GM18858 (cell line): Measurements from ENCODE around the gene ASCL1.

ENCODE experiments used
- ATAC-seq: cut with Tn5 transposase; IDR thresholded peaks from one replicate; pipeline ENCODE4 v1.9.1; 2021; ENCODE audit not compliant: unreplicated experiment

Gene ASCL1

GRCh38 chr12:102950950-102951619 lies 6.4 kb upstream of the ASCL1 start:
- no peak for ATAC-seq

- ATAC-seq = no peak
These were observed 5.6 kb upstream of the ASCL1 start for GRCh38 chr12:102951841-102952240.

GRCh38 chr12:102953221-102953620 lies 4.3 kb upstream of the ASCL1 start:
- no peak for ATAC-seq

GRCh38 chr12:102954134-102954533 lies 3.3 kb upstream of the ASCL1 start:
- ATAC-seq = no peak

- ATAC-seq = no peak
These were observed 1.3 kb upstream of the ASCL1 start for GRCh38 chr12:102955926-102956737.

GRCh38 chr12:102956738-102957327 lies 641 bp upstream of the ASCL1 start:
- ATAC-seq = no peak

- ATAC-seq = no peak
These were observed 777 bp downstream of the ASCL1 start for GRCh38 chr12:102958073-102958829.

GRCh38 chr12:102958830-102959176 lies 1.3 kb downstream of the ASCL1 start:
- no peak for ATAC-seq

- no peak for ATAC-seq
These were observed 1.9 kb downstream of the ASCL1 start for GRCh38 chr12:102959391-102959790.

GRCh38 chr12:102960766-102961465 lies 3.4 kb downstream of the ASCL1 start:
- ATAC-seq = no peak

GRCh38 chr12:102961466-102961855 lies 4.0 kb downstream of the ASCL1 start:
- ATAC-seq = no peak

- no peak for ATAC-seq
These were observed 5.1 kb downstream of the ASCL1 start for GRCh38 chr12:102962532-102962931.

- ATAC-seq = no peak
These were observed 5.5 kb downstream of the ASCL1 start for GRCh38 chr12:102962986-102963385.

GRCh38 chr12:102963796-102964195 lies 6.3 kb downstream of the ASCL1 start:
- no peak for ATAC-seq

GRCh38 chr12:102964872-102965271 lies 7.4 kb downstream of the ASCL1 start:
- ATAC-seq = no peak

- ATAC-seq = no peak
These were observed 8.0 kb downstream of the ASCL1 start for GRCh38 chr12:102965281-102966155.

GRCh38 chr12:102966200-102966863 lies 8.9 kb downstream of the ASCL1 start:
- ATAC-seq = no peak

- ATAC-seq = no peak
These were observed 13.3 kb downstream of the ASCL1 start for GRCh38 chr12:102970780-102971179.

- no peak for ATAC-seq
These were observed 13.8 kb downstream of the ASCL1 start for GRCh38 chr12:102971227-102971626.
